HG03139 (cell line): ENCODE measurements around the gene MUC5AC.
"Not testable (repeated sequence)": the region's sequence is repeated elsewhere in the genome, so short reads cannot be mapped to it uniquely, and the experiment has no call there.

Experiments used
- ATAC-seq: cut with Tn5 transposase; IDR thresholded peaks from one replicate; pipeline ENCODE4 v1.9.1; 2021; ENCODE audit not compliant: unreplicated experiment

MUC5AC gene

GRCh38 chr11:1147792-1148191, 10.0 kb upstream of the MUC5AC start:
- no peak for ATAC-seq

GRCh38 chr11:1148752-1149180, 9.0 kb upstream of the MUC5AC start:
- no peak for ATAC-seq

- no peak for ATAC-seq
Measured at GRCh38 chr11:1149545-1149944, 8.2 kb upstream of the MUC5AC start.

GRCh38 chr11:1150116-1150515, 7.6 kb upstream of the MUC5AC start:
- no peak for ATAC-seq

GRCh38 chr11:1150769-1151365, 6.9 kb upstream of the MUC5AC start:
- no peak for ATAC-seq

GRCh38 chr11:1151366-1152315, 6.1 kb upstream of the MUC5AC start:
- ATAC-seq = no peak

GRCh38 chr11:1152316-1153104, 5.2 kb upstream of the MUC5AC start:
- ATAC-seq = no peak

- ATAC-seq = no peak
Measured at GRCh38 chr11:1153105-1153950, 4.4 kb upstream of the MUC5AC start.

GRCh38 chr11:1153951-1154493, 3.7 kb upstream of the MUC5AC start:
- ATAC-seq = no peak

GRCh38 chr11:1154656-1155055, 3.1 kb upstream of the MUC5AC start:
- not testable (repeated sequence) for ATAC-seq

- no peak for ATAC-seq
Measured at GRCh38 chr11:1155274-1155693, 2.5 kb upstream of the MUC5AC start.

GRCh38 chr11:1156506-1157340, 1.0 kb upstream of the MUC5AC start:
- ATAC-seq = no peak

- no peak for ATAC-seq
Measured at GRCh38 chr11:1157341-1157644, 460 bp upstream of the MUC5AC start.

GRCh38 chr11:1158681-1159487, 1.1 kb downstream of the MUC5AC start:
- no peak for ATAC-seq

GRCh38 chr11:1159488-1160220, 1.9 kb downstream of the MUC5AC start:
- ATAC-seq = not testable (repeated sequence)

GRCh38 chr11:1160231-1161101, 2.7 kb downstream of the MUC5AC start:
- ATAC-seq = no peak
